Measurements from ENCODE around the gene GPRIN3. TPM values are rescaled to one million over a fixed set of nuclear protein-coding genes. Genes with fewer than 3 reads are reported as not detected.
"Not testable (repeated sequence)": the region's sequence is repeated elsewhere in the genome, so short reads cannot be mapped to it uniquely, and the experiment has no call there.

The GPRIN3 gene
- total and polyA plus RNA-seq, 8 donors = 1.6 to 14.1 (median 2.5) TPM

DNA sequence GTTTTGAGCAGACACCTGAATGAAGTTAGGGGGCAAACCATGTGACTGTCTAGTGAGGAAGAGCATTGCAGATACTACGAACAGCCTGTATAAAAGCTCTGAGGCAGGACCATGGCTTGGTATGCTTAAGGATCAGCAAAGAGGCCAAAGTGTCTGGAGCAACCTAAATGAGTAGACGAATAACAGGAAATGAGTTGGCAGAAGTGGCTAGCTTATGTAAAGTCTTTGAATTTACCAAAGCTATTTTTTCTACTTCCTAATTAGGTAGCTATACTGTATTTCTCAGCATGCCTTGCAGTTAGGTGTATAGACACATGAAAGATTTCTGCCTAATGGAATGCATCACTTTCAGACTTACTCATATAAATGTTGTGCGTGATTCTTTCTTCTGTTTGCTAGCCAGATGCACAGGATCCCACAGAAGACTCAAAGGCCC is 9.3 kb upstream of the GPRIN3 start:
- intact Hi-C loops (cut with DNase I) = no loop called here
- Histone ChIP-seq H3K36me3 (no peaks in the 10 kb centered on the region), H3K4me3 (no peak overlapping the region), H3K9me3 (no peaks in the 10 kb centered on the region), H3K4me1 (peaks cover 0 to 24% of the 10 kb centered on the region in 2 donors), H3K27me3 (no peaks in the 10 kb centered on the region), H3K27ac (peak overlapping the region in 1 of 2 donors; percentile 71)
- no peak for DNase-seq
- peak; percentile 90 for ATAC-seq
- TF ChIP-seq, protein P1, sequence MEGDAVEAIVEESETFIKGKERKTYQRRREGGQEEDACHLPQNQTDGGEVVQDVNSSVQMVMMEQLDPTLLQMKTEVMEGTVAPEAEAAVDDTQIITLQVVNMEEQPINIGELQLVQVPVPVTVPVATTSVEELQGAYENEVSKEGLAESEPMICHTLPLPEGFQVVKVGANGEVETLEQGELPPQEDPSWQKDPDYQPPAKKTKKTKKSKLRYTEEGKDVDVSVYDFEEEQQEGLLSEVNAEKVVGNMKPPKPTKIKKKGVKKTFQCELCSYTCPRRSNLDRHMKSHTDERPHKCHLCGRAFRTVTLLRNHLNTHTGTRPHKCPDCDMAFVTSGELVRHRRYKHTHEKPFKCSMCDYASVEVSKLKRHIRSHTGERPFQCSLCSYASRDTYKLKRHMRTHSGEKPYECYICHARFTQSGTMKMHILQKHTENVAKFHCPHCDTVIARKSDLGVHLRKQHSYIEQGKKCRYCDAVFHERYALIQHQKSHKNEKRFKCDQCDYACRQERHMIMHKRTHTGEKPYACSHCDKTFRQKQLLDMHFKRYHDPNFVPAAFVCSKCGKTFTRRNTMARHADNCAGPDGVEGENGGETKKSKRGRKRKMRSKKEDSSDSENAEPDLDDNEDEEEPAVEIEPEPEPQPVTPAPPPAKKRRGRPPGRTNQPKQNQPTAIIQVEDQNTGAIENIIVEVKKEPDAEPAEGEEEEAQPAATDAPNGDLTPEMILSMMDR (IDR thresholded peaks at IDR 0.05) = no peak

DNA sequence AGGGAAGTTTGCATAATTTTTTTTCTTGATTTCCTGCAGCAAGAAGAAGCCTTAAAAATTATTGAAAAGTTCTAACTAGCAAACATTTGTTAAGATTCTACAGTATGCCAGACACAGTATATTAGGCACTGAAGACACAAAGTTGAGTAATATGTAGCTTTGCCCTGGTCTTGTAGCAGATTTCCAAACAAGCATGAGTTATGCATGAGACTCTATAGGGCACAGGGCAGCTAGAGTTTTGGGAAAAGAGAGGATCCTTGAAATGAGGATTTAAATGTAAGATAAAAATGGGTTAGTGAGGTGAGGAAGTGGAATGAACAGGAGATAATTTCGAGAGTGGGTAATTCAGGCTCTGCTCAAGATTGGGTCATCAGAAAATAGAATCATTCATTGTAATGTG is 8.6 kb upstream of the GPRIN3 start:
- Histone ChIP-seq H3K4me3 (no peak overlapping the region), H3K36me3 (no peaks in the 10 kb centered on the region), H3K9me3 (no peaks in the 10 kb centered on the region), H3K27me3 (no peaks in the 10 kb centered on the region), H3K27ac (peak overlapping the region in 1 of 2 donors; percentile 71), H3K4me1 (peaks cover 0 to 24% of the 10 kb centered on the region in 2 donors)
- DNase-seq (no peak), ATAC-seq (peak; percentile 63)
- TF ChIP-seq, protein P1 (IDR thresholded peaks at IDR 0.05) = no peak
- intact Hi-C loops (cut with DNase I) = no loop called here

DNA sequence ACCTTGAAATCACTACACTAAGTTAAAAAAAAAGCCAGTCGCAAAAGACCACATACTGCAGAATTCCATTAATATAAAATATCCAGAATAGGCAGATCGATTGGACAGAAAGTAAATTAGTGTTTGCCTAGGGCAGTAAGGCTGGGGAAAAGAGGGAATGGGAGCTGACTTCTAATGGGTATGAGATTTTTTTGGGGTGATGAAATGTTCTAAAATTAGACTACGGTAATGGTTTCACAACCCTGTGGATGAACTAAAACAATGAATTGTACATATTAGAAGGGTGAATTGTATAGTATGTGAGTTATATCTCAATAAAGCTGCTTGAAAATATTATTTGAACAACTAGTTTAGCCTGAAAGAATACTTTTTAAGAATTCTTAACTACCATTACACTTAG is 6.7 kb upstream of the GPRIN3 start:
- Histone ChIP-seq H3K27ac (no peak overlapping the region), H3K4me1 (peaks cover 0 to 24% of the 10 kb centered on the region in 2 donors), H3K27me3 (no peaks in the 10 kb centered on the region), H3K36me3 (no peaks in the 10 kb centered on the region), H3K4me3 (no peak overlapping the region), H3K9me3 (no peaks in the 10 kb centered on the region)
- no peak for DNase-seq
- TF ChIP-seq, protein P1 (IDR thresholded peaks at IDR 0.05) = no peak
- ATAC-seq = no peak
- intact Hi-C loops (cut with DNase I) = no loop called here

DNA sequence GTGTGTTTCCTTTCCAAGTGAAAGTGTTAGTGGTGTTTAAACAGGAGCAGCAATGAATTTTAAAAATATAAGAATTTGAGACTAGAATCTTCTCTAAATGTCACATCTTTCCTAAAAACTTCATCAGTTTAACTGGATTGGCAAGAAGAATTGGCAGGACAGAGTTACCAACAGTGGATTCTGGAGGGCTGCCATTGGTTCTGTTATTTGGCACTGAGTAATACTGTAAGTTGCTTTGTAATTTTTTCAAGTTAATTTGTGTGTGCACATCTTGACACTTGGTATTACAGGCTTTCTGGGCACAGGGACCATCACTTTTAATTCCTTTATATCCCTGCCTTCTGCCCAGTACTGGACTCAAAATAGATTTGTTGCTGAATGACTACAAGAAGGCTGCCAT is 4.5 kb upstream of the GPRIN3 start:
- TF ChIP-seq, protein P1 (IDR thresholded peaks at IDR 0.05) = no peak

DNA sequence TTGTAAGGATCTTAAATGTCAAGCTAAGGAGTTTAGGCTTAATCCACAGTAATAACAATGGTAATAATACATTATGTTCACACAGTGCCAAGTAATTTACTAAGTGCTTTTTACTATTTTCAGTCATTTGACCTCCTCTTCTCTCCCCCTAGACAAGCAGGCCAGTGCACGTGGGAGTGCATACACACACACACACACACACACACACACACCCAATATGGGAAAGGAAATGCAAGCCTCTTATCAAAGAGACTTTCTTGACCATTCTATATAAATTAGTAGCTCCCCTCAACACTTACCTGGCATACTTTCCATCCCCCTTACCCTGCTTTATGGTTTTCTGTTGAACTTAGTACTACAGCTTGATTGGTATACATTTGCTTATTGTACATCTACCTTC is 3.8 kb upstream of the GPRIN3 start:
- intact Hi-C loops (cut with DNase I) = no loop called here
- H3K27ac ChIP-seq = no peak overlapping the region
- H3K9me3 ChIP-seq = no peaks in the 10 kb centered on the region
- H3K36me3 ChIP-seq = no peaks in the 10 kb centered on the region
- no peak overlapping the region for H3K4me3 ChIP-seq
- H3K27me3 ChIP-seq = peaks cover 0 to 25% of the 10 kb centered on the region in 2 donors
- no peak for DNase-seq
- TF ChIP-seq, protein P1 (IDR thresholded peaks at IDR 0.05) = no peak
- ATAC-seq = no peak
- H3K4me1 ChIP-seq = peaks cover 0 to 20% of the 10 kb centered on the region in 2 donors

More for the DNA sequence above, 4.5 kb upstream of the GPRIN3 start:
- intact Hi-C loops (cut with DNase I) = no loop called here
- peaks cover 0 to 25% of the 10 kb centered on the region in 2 donors for H3K4me1 ChIP-seq
- H3K9me3 ChIP-seq = no peaks in the 10 kb centered on the region
- H3K27me3 ChIP-seq = peaks cover 0 to 19% of the 10 kb centered on the region in 2 donors
- H3K4me3 ChIP-seq = no peak overlapping the region
- DNase-seq (no peak), ATAC-seq (no peak)
- H3K36me3 ChIP-seq = no peaks in the 10 kb centered on the region
- H3K27ac ChIP-seq = no peak overlapping the region

DNA sequence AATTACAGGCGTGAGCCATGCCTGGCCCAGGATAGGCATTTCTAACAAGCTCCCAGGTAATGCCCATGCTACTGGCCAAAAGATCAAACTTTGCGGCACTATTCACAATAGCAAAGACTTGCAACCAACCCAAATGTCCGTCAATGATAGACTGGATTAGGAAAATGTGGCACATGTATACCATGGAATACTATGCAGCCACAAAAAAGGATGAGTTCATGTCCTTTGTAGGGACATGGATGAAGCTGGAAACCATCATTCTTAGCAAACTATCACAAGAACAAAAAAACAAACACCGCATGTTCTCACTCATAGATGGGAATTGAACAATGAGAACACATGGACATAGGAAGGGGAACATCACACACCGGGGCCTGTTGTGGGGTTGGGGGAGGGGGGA is 1.6 kb upstream of the GPRIN3 start:
- H3K4me3 ChIP-seq; H3K36me3 ChIP-seq; ATAC-seq; H3K9me3 ChIP-seq; H3K27ac ChIP-seq; DNase-seq; intact Hi-C loops (cut with DNase I): not testable (repeated sequence)
- Histone ChIP-seq H3K4me1 (peaks cover 0 to 33% of the 10 kb centered on the region in 2 donors), H3K27me3 (peaks cover 0 to 25% of the 10 kb centered on the region in 2 donors)

Data from left lung (tissue), 10 donors.